Fibroblast of lung (primary cell): ENCODE measurements around the gene HOXD11.

ENCODE experiments used
- CTCF ChIP-seq, 2 donors: IDR thresholded peaks in 1 of 2; conservative IDR thresholded peaks in 1 of 2; 1 replicate in 1 of 2; 2 replicates in 1 of 2; pipeline ENCODE4 v1.5.1; 2011 to 2012; ENCODE audit warnings: low read length in 2 of 2, control low read depth in 1 of 2, inconsistent platforms in 1 of 2, low read depth in 1 of 2, mild to moderate bottlenecking in 1 of 2
- EZH2 ChIP-seq: IDR thresholded peaks from 2 replicates; pipeline ENCODE4 v1.5.1; 2012; ENCODE audit warnings: low read length, control low read depth, mild to moderate bottlenecking; ENCODE audit errors: missing control alignments

- no peak for TF ChIP-seq EZH2
- no peak for TF ChIP-seq CTCF (conservative IDR thresholded peaks at IDR 0.05 in 1 of 2, IDR thresholded peaks at IDR 0.05 in 1 of 2; ENCODE audit: low read depth in 1 of 2, low read length in 2 of 2)
Measured at GRCh38 chr2:176084611-176085119, 22.4 kb upstream of the HOXD11 start.
